HG02642 (cell line): ENCODE measurements around the gene WLS.

ENCODE experiments used
- ATAC-seq: cut with Tn5 transposase; IDR thresholded peaks from one replicate; pipeline ENCODE4 v1.9.1; 2021; ENCODE audit warnings: mild to moderate bottlenecking; ENCODE audit not compliant: unreplicated experiment, poor library complexity

WLS gene

DNA sequence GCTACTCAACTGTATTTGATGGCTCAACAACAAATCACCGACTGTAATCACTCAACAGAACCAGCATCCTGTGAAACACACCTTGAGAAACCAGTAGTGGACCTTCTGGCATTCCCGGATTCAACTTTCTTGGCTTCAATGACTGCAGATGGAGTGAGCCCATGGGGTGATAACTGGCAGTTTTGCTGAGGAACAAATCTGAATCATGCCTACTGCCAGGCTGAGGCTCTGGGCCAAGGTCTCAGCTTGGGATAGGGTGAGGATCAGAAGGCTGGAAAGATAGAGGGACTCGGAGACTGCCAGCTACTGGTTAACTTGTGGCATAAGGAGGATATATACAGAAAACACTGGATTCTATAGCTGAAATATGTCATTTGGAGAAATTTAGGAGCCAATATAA is 118.4 kb downstream of the WLS start:
- no peak for ATAC-seq

DNA sequence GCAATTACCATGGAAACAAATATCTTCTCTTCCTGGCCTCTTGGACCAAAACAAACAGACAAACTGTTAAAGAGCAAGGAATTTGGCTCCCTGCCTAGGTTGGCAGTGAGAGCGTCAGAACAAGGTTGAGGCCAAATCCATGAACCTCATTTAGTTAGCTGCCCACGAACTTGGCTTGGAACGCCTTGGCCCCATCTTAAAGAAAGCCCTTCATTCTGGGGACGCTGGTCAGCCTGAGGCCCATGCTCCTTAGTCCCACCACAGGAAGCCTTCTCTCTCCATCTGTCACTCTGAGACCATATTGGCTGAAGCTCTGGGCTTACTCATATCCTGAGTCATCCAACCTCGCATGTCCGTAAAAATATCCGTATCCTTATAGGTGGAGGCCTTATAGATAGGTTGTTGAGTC is 119.5 kb downstream of the WLS start:
- no peak for ATAC-seq

DNA sequence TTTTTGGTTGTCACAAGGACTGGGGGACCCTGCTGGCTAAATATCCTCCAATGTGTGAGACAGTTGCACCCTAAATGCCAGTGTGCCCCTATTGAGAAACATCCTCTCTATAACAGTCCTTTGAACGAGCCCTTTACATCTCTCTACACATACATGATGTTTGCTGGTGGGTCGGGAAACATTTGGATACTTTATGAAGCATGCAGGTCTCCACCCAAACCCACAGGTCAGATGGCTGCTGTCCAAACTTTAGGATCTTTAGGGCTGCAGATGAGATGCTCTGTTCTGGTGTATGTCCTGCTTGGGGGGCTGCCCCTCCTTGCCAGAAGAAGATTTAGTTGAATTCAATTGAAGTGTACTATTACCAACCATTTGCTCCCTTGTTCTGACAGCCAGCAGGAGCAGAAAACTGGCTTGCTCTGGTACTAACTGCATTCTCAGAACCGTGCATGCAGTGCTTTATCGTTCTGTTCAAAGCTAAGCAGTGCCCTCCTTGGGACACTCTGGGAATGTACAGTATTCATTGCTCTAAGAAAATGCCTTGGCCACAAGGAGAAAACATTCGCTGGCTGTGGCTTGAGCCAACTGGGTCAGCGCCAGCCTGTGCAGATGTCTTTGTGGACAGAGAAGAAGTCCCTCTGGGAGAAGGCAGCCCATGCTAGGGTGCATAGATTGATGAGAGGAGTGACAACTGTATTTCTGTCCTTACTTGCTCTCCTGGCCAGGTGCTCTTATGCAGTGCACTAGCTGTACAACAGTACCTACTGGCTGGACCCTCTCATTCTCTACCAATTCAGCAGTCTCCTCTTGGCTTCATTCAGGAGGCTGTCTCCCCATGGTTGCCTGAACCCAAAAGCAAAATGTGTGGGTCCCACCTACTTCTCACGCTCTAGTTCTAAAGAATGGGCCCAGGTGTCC is 120.5 kb downstream of the WLS start:
- ATAC-seq, result no peak

DNA sequence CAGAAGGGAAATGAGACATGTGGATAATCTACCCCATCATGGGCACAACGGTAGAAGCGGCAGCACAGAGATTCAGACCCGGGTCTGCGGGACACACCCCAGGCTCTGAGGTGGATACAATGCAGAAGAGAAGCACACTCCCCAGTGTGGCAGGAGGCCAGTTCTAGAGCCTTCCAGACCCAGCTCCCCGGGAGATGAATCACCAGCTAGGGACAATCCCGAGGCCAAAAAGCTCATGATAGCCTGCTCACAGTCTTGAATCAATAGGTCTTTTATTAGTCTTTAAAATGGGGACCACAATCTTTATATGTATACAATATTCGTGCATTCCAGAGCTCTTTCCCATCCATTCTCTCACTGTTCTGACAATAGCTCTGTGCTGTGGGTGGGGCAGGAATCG is 124.6 kb downstream of the WLS start:
- ATAC-seq, result no peak

DNA sequence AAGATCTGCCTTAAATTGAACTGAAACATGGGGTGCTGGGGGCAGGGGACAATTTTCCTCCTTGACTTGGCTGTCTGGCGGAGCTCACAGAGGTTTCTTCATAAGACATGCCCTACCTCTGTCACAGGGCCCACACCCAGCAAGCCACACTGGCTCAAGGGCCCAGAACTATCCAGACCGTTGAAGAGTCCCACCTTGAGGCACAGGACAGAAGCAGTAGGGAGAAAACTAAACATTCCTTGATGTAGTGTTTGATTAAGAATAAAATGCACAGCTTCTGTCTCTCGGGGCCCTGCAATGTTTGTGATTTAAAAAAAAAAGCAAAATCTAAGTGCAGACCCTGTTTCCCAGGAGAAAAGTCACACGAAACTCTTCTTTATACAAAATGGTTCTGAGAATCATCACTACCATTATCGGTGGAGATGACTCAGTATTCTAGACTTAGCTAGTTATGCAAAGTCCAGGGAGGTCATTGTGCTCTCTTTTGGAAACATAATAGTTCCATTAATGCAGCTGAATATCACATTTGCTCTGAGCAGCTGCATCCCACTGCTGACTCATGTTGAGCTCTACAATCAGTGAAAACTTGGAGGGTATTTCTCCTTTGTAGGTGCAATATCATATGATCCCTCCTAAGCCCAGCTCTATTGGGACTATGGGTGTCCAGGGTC is 128.3 kb downstream of the WLS start:
- ATAC-seq, result no peak

DNA sequence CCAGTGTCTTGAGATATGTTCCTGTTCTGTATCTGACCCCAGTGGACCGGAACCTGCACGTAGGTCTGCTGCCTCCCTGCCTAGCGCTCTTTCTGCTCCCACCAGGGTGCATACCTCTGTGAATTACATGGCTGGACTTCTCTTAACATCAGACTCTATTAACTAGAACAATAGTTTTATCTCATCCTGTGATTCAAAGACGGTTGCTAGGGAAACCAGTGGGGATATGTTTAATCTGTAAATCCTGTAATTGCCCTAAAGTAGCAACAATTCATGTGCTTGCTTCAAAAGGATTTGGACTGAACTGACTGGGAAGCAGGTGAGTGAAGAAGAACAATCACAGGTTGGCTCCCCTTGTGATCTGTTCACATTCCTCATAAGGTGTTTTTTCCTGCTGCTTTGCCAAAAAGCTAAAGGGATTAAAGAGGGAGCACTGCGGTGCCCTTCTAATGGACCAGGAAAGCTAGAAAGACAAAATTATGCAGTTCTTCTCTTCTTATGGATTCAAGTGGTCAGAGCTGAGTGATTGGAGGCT is 129.2 kb downstream of the WLS start:
- no peak for ATAC-seq

DNA sequence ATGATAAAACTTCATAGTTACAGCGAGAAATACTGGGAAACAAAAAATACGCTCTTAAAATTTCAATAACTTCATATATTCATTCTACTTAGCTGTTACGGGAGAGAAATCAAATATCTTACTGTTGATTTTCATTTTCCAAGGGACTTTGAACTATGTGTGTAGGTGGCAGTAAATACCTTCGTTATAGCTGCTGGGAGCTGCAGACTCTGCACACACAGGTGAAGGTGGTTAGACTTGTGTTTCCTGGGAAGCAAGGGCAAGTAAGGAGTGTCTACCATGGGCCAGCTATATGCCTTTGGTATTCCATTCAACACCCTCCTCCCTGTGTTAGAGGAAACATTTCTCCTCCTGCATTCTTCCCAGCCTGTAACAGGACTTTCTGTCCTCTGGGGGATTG is 130.5 kb downstream of the WLS start:
- no peak for ATAC-seq

DNA sequence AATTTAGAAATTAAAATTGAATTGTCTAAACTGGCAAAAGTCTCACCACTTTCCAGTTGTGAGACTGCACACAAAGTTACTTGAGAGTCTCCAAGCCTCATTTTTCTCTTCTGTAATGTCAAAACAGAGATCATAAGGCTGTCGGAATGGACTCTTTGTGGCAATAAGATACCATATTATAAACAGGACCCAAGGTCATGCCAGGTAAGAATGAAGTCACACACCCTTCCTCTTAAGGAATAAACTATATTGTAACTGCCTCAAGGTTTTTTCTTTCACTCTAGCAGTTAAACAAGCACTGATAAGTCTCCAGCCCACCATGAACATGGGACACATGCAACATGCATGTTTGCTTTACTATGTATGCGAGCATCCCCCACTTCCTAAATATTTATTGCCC is 131.8 kb downstream of the WLS start:
- no peak for ATAC-seq

DNA sequence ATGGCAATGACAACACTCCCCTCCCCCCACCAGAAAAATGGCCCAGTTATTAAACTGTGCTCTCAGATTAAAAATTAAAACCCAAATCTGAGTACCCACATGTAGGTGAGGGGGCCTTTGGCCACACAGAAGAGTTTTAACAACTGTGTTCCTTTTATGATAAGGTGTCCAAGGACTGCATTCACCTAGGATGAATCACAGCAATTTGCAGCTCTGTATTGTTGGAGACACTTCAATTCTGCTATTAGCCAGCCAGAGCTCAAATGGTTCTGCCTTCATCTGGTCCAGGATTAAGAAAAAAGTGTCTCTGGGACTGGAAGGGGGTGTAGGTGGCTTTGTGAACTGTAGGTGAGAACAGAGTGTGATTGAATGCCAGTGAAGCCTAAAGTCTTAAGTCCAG is 138.6 kb downstream of the WLS start:
- no peak for ATAC-seq

DNA sequence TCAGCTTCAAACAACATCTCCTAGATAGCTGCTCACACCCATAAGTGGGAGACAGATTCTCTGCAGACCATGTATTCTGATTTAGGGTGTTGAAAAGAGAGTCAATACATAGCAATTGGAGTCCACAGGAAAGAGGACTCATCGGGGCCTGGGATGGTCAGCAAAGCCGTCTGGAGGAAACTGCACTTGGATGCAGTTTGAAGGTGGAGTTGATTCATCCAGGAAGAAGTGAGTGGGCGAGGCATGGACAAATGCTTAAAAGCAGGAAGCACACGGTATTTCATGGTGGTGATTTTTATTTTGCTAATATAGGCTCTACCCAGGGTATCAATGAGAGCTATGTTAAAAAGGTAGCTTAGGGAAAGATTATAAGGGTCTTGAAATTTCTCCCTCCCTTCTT is 145.1 kb downstream of the WLS start:
- no peak for ATAC-seq

DNA sequence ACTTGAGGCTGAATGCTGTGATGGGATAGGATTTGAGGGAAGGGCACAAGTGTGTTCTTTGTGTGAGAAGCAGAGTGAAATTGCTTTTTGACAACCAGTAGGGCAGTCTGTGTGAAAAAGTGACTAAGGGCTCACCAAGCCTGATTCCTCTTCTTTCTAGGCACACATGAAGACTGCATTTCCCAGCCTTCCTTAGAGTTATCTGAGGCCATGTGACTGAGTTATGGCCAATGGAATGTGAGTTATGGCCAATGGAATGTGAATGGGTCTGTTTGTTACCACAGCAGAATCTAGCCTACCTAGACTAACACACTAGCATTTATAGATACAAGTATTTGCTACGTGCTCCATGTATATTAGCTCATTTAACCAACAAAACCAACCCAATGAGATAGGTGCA is 146.6 kb downstream of the WLS start:
- no peak for ATAC-seq

DNA sequence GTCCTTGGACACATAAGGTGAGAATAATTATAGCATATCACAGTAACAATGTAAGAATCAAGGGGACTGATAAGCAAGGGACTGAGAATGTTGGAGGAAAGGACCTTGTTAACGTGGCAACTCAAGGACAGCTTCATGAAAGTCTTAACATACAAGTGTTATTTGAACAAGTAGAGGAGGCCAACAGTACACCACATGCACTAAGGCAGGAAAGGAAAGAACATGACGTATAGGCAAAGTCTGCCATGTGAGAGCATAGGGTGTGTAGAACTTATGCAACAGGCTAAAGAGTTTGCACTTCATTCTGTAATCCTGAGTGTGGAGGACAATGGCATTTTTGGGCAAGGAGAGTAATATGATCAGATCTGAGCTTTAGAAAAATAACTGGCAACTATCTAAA is 148.6 kb downstream of the WLS start:
- no peak for ATAC-seq

DNA sequence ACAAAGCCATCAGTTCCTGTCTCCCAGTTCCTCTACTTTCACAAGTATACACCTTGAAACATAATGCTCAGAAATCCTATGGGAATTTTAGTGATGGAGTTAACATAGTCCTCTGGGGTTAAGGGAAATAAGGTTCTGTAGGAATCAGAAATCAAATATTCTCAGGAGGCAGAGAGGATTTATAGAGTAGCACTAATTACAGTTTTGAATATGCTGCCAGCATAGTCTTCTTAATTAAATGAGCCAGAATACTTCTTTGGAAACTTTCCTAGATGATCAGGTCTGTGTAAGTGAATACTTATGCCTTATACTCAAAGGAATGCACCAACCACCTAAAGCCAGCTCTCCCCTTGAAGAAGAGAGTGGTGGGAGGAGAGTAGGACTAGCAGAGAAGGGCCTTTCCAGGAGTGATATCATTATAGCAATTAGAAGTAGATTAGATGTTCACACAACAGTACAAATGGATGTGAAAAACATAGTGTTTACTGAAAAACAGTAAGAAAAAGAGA is 150.5 kb downstream of the WLS start:
- ATAC-seq, result no peak

DNA sequence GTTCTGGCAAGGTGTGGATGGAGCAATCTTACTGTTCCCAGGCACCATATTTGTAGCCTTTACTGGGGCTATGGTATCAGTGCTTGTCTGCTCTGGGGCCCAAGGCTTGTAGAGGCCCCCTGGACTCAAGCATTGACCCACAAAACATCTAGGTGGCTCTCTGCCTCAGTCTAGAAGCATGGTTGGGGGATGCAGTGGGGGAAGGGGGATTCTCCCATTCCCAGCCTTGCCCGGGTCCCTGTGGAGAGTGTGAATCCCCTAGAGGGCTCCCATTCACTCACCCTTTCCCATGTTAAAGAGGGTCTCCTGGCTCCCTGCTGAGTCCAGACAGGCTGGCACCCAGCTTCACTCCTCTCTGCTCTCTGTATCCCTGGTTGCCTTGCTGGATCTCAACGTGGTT is 153.7 kb downstream of the WLS start:
- ATAC-seq, result no peak
